Measurements from ENCODE around the gene HJV. TPM values are rescaled to one million over a fixed set of nuclear protein-coding genes. Genes with fewer than 3 reads are reported as not detected.

The HJV gene
- total RNA-seq, 1 experiment from 2014 or later = not detected

GRCh38 chr1:145995964-145996432, 25.5 kb downstream of the HJV start:
- intact Hi-C loops (cut with micrococcal nuclease) = no loop called here
- ATAC-seq = no peak
- H3K9ac ChIP-seq (ENCODE audit: low read length) = no peak overlapping the region
- DNase-seq (ENCODE audit: low read depth, low spot score) = no peak
- no TSS peak for BruUV-seq (replicated peaks)
- H3K27me3 ChIP-seq (ENCODE audit: insufficient read depth, low read length) = no peaks in the 10 kb centered on the region
- H3K9me3 ChIP-seq (ENCODE audit: control insufficient read depth in 1 of 2, insufficient read depth in 1 of 2, low read depth in 1 of 2, low read length in 2 of 2) = no peaks in the 10 kb centered on the region
- ChIA-PET CTCF (interaction anchor here (0.8 kb wide), 1 partner anchor 11 kb away, joined by 3 read pairs; no protein-coding TSS in a partner anchor), RAD21 (ENCODE audit: low non-redundant PET in 1 of 2, low total read pairs in 2 of 2, uncharacterized antibody in 2 of 2, unreplicated experiment in 2 of 2) (no interaction called here), POLR2A (no interaction called here)
- TF ChIP-seq JUND (IDR thresholded peaks at IDR 0.05) = no peak
- no peaks in the 10 kb centered on the region for H4K20me1 ChIP-seq (ENCODE audit: insufficient read depth)
- no peak overlapping the region for H3K4me2 ChIP-seq (ENCODE audit: low read length)
- H3K36me3 ChIP-seq (ENCODE audit: control insufficient read depth in 1 of 2, insufficient read depth in 2 of 2, low read length in 2 of 2) = no peaks in the 10 kb centered on the region
- H3K27ac ChIP-seq (ENCODE audit: low read depth, low read length) = no peak overlapping the region
- H3K79me2 ChIP-seq (ENCODE audit: insufficient read depth, low read length) = no peaks in the 10 kb centered on the region
- H3K4me1 ChIP-seq (ENCODE audit: control insufficient read depth in 1 of 2, insufficient read depth in 2 of 2, low read length in 2 of 2) = no peaks in the 10 kb centered on the region
- no peak overlapping the region for H3K4me3 ChIP-seq (replicated peaks in 1 of 2; ENCODE audit: low read depth in 1 of 2, low read length in 2 of 2)
- no peaks in the 10 kb centered on the region for H3K9me2 ChIP-seq (ENCODE audit: insufficient read depth)
- H2AFZ ChIP-seq (ENCODE audit: low read depth, low read length, poor library complexity, severe bottlenecking) = no peak overlapping the region

GRCh38 chr1:145995148-145995881, 26.2 kb downstream of the HJV start:
- no peak overlapping the region for H3K9ac ChIP-seq (ENCODE audit: low read length)
- H3K4me1 ChIP-seq (ENCODE audit: control insufficient read depth in 1 of 2, insufficient read depth in 2 of 2, low read length in 2 of 2) = peaks cover 2 to 4% of the 10 kb centered on the region in 2 experiments; a peak in 2 of 4 replicates
- ATAC-seq (no peak), DNase-seq (ENCODE audit: low read depth, low spot score) (no peak)
- no peaks in the 10 kb centered on the region for H4K20me1 ChIP-seq (ENCODE audit: insufficient read depth)
- no peaks in the 10 kb centered on the region for H3K79me2 ChIP-seq (ENCODE audit: insufficient read depth, low read length)
- no peak overlapping the region for H2AFZ ChIP-seq (ENCODE audit: low read depth, low read length, poor library complexity, severe bottlenecking)
- ChIA-PET CTCF (interaction anchor here (0.8 kb wide), 1 partner anchor 12 kb away, joined by 3 read pairs; no protein-coding TSS in a partner anchor), RAD21 (ENCODE audit: low non-redundant PET in 1 of 2, low total read pairs in 2 of 2, uncharacterized antibody in 2 of 2, unreplicated experiment in 2 of 2) (no interaction called here), POLR2A (no interaction called here)
- H3K9me2 ChIP-seq (ENCODE audit: insufficient read depth) = no peaks in the 10 kb centered on the region
- no peak overlapping the region for H3K4me3 ChIP-seq (replicated peaks in 1 of 2; ENCODE audit: low read depth in 1 of 2, low read length in 2 of 2)
- H3K4me2 ChIP-seq (ENCODE audit: low read length) = no peak overlapping the region
- no peak overlapping the region for H3K27ac ChIP-seq (ENCODE audit: low read depth, low read length)
- no peaks in the 10 kb centered on the region for H3K27me3 ChIP-seq (ENCODE audit: insufficient read depth, low read length)
- TF ChIP-seq FOSL1 (IDR thresholded peaks at IDR 0.05; ENCODE audit: low read depth) (no peak), POLR2A (IDR thresholded peaks at IDR 0.05; ENCODE audit: borderline replicate concordance, extremely low read depth, insufficient read depth, insufficient read length) (no peak), ZFX (IDR thresholded peaks at IDR 0.05) (no peak), MAX (IDR thresholded peaks at IDR 0.05) (no peak), SP1 (IDR thresholded peaks at IDR 0.05; ENCODE audit: low read depth) (no peak), POLR2AphosphoS5 (IDR thresholded peaks at IDR 0.05; ENCODE audit: low read depth, low read length) (no peak), SIN3A (IDR thresholded peaks at IDR 0.05; ENCODE audit: low read depth) (no peak), CBX3 (IDR thresholded peaks at IDR 0.05; ENCODE audit: low read depth) (no peak), SRF (IDR thresholded peaks at IDR 0.05; ENCODE audit: low read depth) (no peak), EZH2phosphoT487 (IDR thresholded peaks at IDR 0.05; ENCODE audit: borderline replicate concordance) (no peak), ELF1 (IDR thresholded peaks at IDR 0.05; ENCODE audit: borderline replicate concordance, low read depth) (no peak), JUND (IDR thresholded peaks at IDR 0.05) (no peak), EZH2 (IDR thresholded peaks at IDR 0.05) (no peak), ZBTB33 (IDR thresholded peaks at IDR 0.05; ENCODE audit: extremely low read depth, insufficient replicate concordance, low read length) (no peak), TCF7L2 (IDR thresholded peaks at IDR 0.05; ENCODE audit: borderline replicate concordance, extremely low read depth, insufficient read depth, insufficient read length) (no peak), ATF3 (IDR thresholded peaks at IDR 0.05) (no peak), ZNF274 (IDR thresholded peaks at IDR 0.05; ENCODE audit: low read depth, low read length) (no peak), EGR1 (IDR thresholded peaks at IDR 0.05; ENCODE audit: low read depth) (no peak)
- intact Hi-C loops (cut with micrococcal nuclease) = no loop called here
- BruUV-seq (replicated peaks) = no TSS peak
- H3K36me3 ChIP-seq (ENCODE audit: control insufficient read depth in 1 of 2, insufficient read depth in 2 of 2, low read length in 2 of 2) = no peaks in the 10 kb centered on the region
- H3K9me3 ChIP-seq (ENCODE audit: control insufficient read depth in 1 of 2, insufficient read depth in 1 of 2, low read depth in 1 of 2, low read length in 2 of 2) = no peaks in the 10 kb centered on the region
